HepG2 (cell line): ENCODE results near the gene TSHZ1. TPM values are rescaled to one million over a fixed set of nuclear protein-coding genes. Genes with fewer than 3 reads are reported as not detected.

ENCODE experiments used
- ATAC-seq: fragments of 200-7000 bp; cut with Tn5 transposase; 3 replicates; pipeline ENCODE4 v1.9.1; 2020; ENCODE audit warnings: mild to moderate bottlenecking, moderate library complexity
- BruUV-seq: library from RNA; stranded (reverse); fragments of 400-500 nt; replicated peaks from 2 replicates; lab custom pipeline; 2021; lab: Mats Ljungman, UMichigan
- CTCF ChIA-PET: fragments of 300-600 bp; formaldehyde crosslinking; extraction: SDS; loops from one replicate; lab custom pipeline; 2021; ENCODE audit warnings: low total read pairs, inconsistent platforms, low intra/inter-chr PET ratio; lab: Yijun Ruan, JAX
- POLR2A ChIA-PET: fragments of 350-600 bp; sonication (Branson Sonifier 250); formaldehyde crosslinking; loops from one replicate; lab custom pipeline; 2020; ENCODE audit warnings: antibody characterized with exemption, inconsistent platforms; lab: Yijun Ruan, JAX
- DNase-seq: peaks from one replicate; pipeline ENCODE4 v3.0.0-alpha.2; 2015; ENCODE audit warnings: low spot score
- FAIRE-seq: peaks from 3 replicates; lab custom pipeline; 2011; peaks lifted over from hg19 to GRCh38; lab: Jason Lieb, UNC
- H2AFZ ChIP-seq: one replicate; pipeline ENCODE4 v1.6.1; 2011; ENCODE audit warnings: low read length, inconsistent platforms
- H3K27ac ChIP-seq: fragments of 300-600 bp; 3 replicates; pipeline ENCODE4 v1.8.0; 2011; ENCODE audit warnings: mixed run types, mild to moderate bottlenecking, mixed read lengths, low read length, inconsistent platforms; ENCODE audit not compliant: insufficient read depth; ENCODE audit errors: extremely low read length
- H3K27me3 ChIP-seq, 2 experiments: fragments of 200-600 bp in 1 of 2; 2 replicates in 1 of 2; 3 replicates in 1 of 2; pipeline versions ENCODE4 v1.6.0 to v1.8.0; 2011; ENCODE audit warnings: low read length in 2 of 2, mild to moderate bottlenecking in 2 of 2, moderate library complexity in 2 of 2, inconsistent platforms in 1 of 2; ENCODE audit not compliant: insufficient read depth in 2 of 2, control insufficient read depth in 1 of 2
- H3K36me3 ChIP-seq, 2 experiments: fragments of 200-600 bp in 1 of 2; replicated peaks in 1 of 2; 2 replicates in 1 of 2; 3 replicates in 1 of 2; pipeline versions ENCODE4 v1.5.1 to v1.8.0; 2011; ENCODE audit warnings: low read length in 2 of 2, inconsistent platforms in 1 of 2; ENCODE audit not compliant: insufficient read depth in 2 of 2, control insufficient read depth in 1 of 2
- H3K4me1 ChIP-seq: 2 replicates; pipeline ENCODE4 v1.5.1; 2012; ENCODE audit warnings: low read length, inconsistent platforms; ENCODE audit not compliant: insufficient read depth
- H3K4me2 ChIP-seq: 2 replicates; pipeline ENCODE4 v1.6.0; 2011; ENCODE audit warnings: low read depth, low read length, inconsistent platforms
- H3K4me3 ChIP-seq, 3 experiments: fragments of 200-600 bp in 1 of 3; sonication (generic), shearing (Covaris generic) in 1 of 3; replicated peaks in 1 of 3; 2 replicates each; pipeline ENCODE4 v1.5.1; 2011 to 2016; ENCODE audit warnings: low read length in 3 of 3, inconsistent platforms in 2 of 3, low read depth in 2 of 3, mild to moderate bottlenecking in 2 of 3, control low read depth in 1 of 3, mixed read lengths in 1 of 3; ENCODE audit not compliant: insufficient read depth in 1 of 3
- H3K79me2 ChIP-seq: one replicate; pipeline ENCODE4 v1.6.1; 2011; ENCODE audit warnings: low read length, inconsistent platforms; ENCODE audit not compliant: insufficient read depth
- H3K9ac ChIP-seq: 2 replicates; pipeline ENCODE4 v1.6.0; 2011; ENCODE audit warnings: mild to moderate bottlenecking, low read depth, low read length, inconsistent platforms; ENCODE audit not compliant: insufficient read depth
- H3K9me3 ChIP-seq: 2 replicates; pipeline ENCODE4 v1.5.1; 2012; ENCODE audit warnings: mild to moderate bottlenecking, low read length
- H4K20me1 ChIP-seq: 2 replicates; pipeline ENCODE4 v1.6.0; 2011; ENCODE audit warnings: inconsistent platforms, mild to moderate bottlenecking, low read length, moderate library complexity; ENCODE audit not compliant: insufficient read depth
- ATF7-NPFF ChIP-seq: sonication (generic); formaldehyde crosslinking; IDR thresholded peaks from 2 replicates; pipeline ENCODE4 v1.8.1; 2023; ENCODE audit warnings: mild to moderate bottlenecking, low read depth, missing genetic modification reagents, moderate library complexity
- FOXO1 ChIP-seq: sonication (generic); formaldehyde crosslinking; IDR thresholded peaks from 2 replicates; pipeline ENCODE4 v1.4.0; 2020; ENCODE audit warnings: missing genetic modification reagents
- GPN1 ChIP-seq: sonication (generic); formaldehyde crosslinking; IDR thresholded peaks from 2 replicates; pipeline ENCODE4 v1.5.1; 2020; ENCODE audit warnings: missing genetic modification reagents, borderline replicate concordance
- NBN ChIP-seq: fragments of 450-650 bp; conservative IDR thresholded peaks from 2 replicates; pipeline ENCODE4 v1.6.1; 2017
- NFE2L1 ChIP-seq: sonication (generic); formaldehyde crosslinking; IDR thresholded peaks from 2 replicates; pipeline ENCODE4 v1.4.0; 2020; ENCODE audit warnings: missing genetic modification reagents, mild to moderate bottlenecking, borderline replicate concordance
- NONO ChIP-seq, 2 experiments: fragments of 450-650 bp in 1 of 2; sonication (generic) in 1 of 2; formaldehyde crosslinking in 1 of 2; IDR thresholded peaks in 1 of 2; conservative IDR thresholded peaks in 1 of 2; 2 replicates each; pipeline versions ENCODE4 v1.6.1 to v1.8.0; 2017 to 2022; ENCODE audit warnings: mild to moderate bottlenecking in 1 of 2, missing genetic modification reagents in 1 of 2, moderate library complexity in 1 of 2
- PHF5A ChIP-seq: IDR thresholded peaks from one replicate; pipeline ENCODE4 v1.6.1; 2018; ENCODE audit warnings: low read depth, missing genetic modification reagents; ENCODE audit not compliant: unreplicated experiment
- SAFB2 ChIP-seq: sonication (generic); formaldehyde crosslinking; IDR thresholded peaks from 2 replicates; pipeline ENCODE4 v1.5.1; 2020; ENCODE audit warnings: missing genetic modification reagents, low read depth, mild to moderate bottlenecking, borderline replicate concordance
- THYN1 ChIP-seq: sonication (generic); formaldehyde crosslinking; IDR thresholded peaks from 2 replicates; pipeline ENCODE4 v1.8.1; 2023; ENCODE audit warnings: low read depth, mild to moderate bottlenecking, moderate library complexity, missing genetic modification reagents, borderline replicate concordance
- XRCC5 ChIP-seq: fragments of 200-400 bp; formaldehyde crosslinking; optimal IDR thresholded peaks from 2 replicates; pipeline ENCODE3; 2017; ENCODE audit warnings: mild to moderate bottlenecking, low read length
- ZBTB21 ChIP-seq: sonication (generic); formaldehyde crosslinking; IDR thresholded peaks from 2 replicates; pipeline ENCODE4 v1.4.0; 2020; ENCODE audit warnings: missing genetic modification reagents
- ZFP1 ChIP-seq: IDR thresholded peaks from 2 replicates; pipeline ENCODE4 v1.6.1; 2016
- ZFP36L1 ChIP-seq: sonication (generic); formaldehyde crosslinking; IDR thresholded peaks from 2 replicates; pipeline ENCODE4 v1.8.0; 2022; ENCODE audit warnings: mild to moderate bottlenecking, missing genetic modification reagents, moderate library complexity
- ZNF280B ChIP-seq: sonication (generic); formaldehyde crosslinking; IDR thresholded peaks from 2 replicates; pipeline ENCODE4 v1.5.0; 2020; ENCODE audit warnings: missing genetic modification reagents, mild to moderate bottlenecking, borderline replicate concordance
- ZNF670 ChIP-seq: sonication (generic); formaldehyde crosslinking; IDR thresholded peaks from 2 replicates; pipeline ENCODE4 v1.8.0; 2022; ENCODE audit warnings: mild to moderate bottlenecking, missing genetic modification reagents, borderline replicate concordance
- ZNF672 ChIP-seq: sonication (generic); formaldehyde crosslinking; IDR thresholded peaks from 2 replicates; pipeline ENCODE4 v1.8.1; 2022; ENCODE audit warnings: missing genetic modification reagents
- ZNF772 ChIP-seq: sonication (generic); formaldehyde crosslinking; IDR thresholded peaks from 2 replicates; pipeline ENCODE4 v1.5.0; 2020; ENCODE audit warnings: mild to moderate bottlenecking, missing genetic modification reagents
- ZNF839 ChIP-seq: sonication (generic); formaldehyde crosslinking; IDR thresholded peaks from 2 replicates; pipeline ENCODE4 v1.4.0; 2020; ENCODE audit warnings: missing genetic modification reagents, mild to moderate bottlenecking, borderline replicate concordance
- WGBS: methylation state at CpG from one replicate; pipeline ENCODE4 v1.1.6; 2017; ENCODE audit warnings: low lambda C conversion rate; 5-methylcytosine and 5-hydroxymethylcytosine counted together
- in situ Hi-C: cut with HindIII; loops from 2 replicates; pipeline ENCODE4 v1.10.0; 2017; ENCODE audit warnings: low pct_unique_long_range_greater_than_20kb; ENCODE audit not compliant: extremely low pct_ligation_motif_present
- intact Hi-C: fragments of 100-400 bp; cut with micrococcal nuclease; formaldehyde crosslinking; loops from one replicate; pipeline ENCODE4 v1.10.0; 2022; ENCODE audit not compliant: unreplicated experiment
- polyA plus RNA-seq, 8 experiments: library from polyadenylated mRNA; depleted of rRNA in 3 of 8; stranded (reverse) in 7 of 8; unstranded in 1 of 8; fragments of >200 nt; fragmentation: Illumina TruSeq in 4 of 8; extraction: Trizol in 4 of 8; gene quantifications; 2 replicates each; pipeline versions ENCODE4 v1.2.1 to v1.2.3, GENCODE V29; 2011 to 2016; ENCODE audit warnings: low read depth in 4 of 8, missing spikeins in 1 of 8, mixed read lengths in 1 of 8; ENCODE audit not compliant: insufficient read depth in 1 of 8
- total RNA-seq, 5 experiments: library from RNA; depleted of rRNA; stranded (reverse); fragments of >200 nt; fragmentation: Illumina TruSeq; extraction: Trizol; gene quantifications; 2 replicates each; pipeline ENCODE4 v1.2.3, GENCODE V29; 2016; ENCODE audit warnings: low read depth in 1 of 5

Gene TSHZ1
- total and polyA plus RNA-seq, 2 of the 13 experiments (the other 11 are each of a cell fraction or from before 2014, with no cell fraction given): 2.5 to 2.7 TPM

DNA sequence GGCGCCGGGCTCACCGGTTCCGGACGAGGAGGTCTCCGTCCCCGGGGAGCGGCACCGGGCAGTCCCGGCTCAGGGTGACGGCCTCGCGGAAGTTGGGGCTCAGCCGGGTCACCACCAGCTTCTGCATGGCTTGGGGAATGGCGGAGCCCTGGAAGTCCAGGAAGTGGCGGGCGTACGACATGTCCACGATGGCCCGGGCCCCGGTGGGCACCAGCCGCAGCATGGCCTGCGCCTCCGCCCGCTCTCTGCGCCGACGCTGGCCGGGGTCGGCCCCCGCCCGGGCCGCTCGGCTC lies 1.8 kb upstream of the TSHZ1 start (continued):
- no peak for TF ChIP-seq ZNF280B (CRISPR knock-in tag)
- TF ChIP-seq NFE2L1 (CRISPR knock-in tag): no peak
- no peak for TF ChIP-seq ZBTB21 (CRISPR knock-in tag)
- no peak for TF ChIP-seq FOXO1 (CRISPR knock-in tag)
- no peak for TF ChIP-seq ZFP1 (CRISPR knock-in tag)

- Histone ChIP-seq H3K4me3 (peak within 1 kb of the TSS; percentile 92 to 97 (median 95)), H3K27ac (peak within 1 kb of the TSS; percentile 96), H4K20me1 (peaks cover 11% of the 10 kb centered on the region; the same call in 1 of the 2 replicates), H3K4me1 (peaks cover 43% of the 10 kb centered on the region), H3K36me3 (no peaks in the 10 kb centered on the region), H2AFZ (peak within 1 kb of the TSS; percentile 81), H3K4me2 (peak within 1 kb of the TSS; percentile 99), H3K27me3 (no peaks in the 10 kb centered on the region; a peak in 2 of 5 replicates), H3K9ac (peak within 1 kb of the TSS; percentile 91), H3K9me3 (no peaks in the 10 kb centered on the region), H3K79me2 (peaks cover 42% of the 10 kb centered on the region)
- DNase-seq (peak; percentile 86), FAIRE-seq (no peak), ATAC-seq (peak; percentile 59)
- WGBS: 3% methylated on average over 37 of the region's 88 CpGs
- no TSS peak for BruUV-seq
- POLR2A ChIA-PET: interaction anchor here (0.5 to 1.4 kb wide), 3 partner anchors 10 to 1285 kb away, joined by 3 read pairs; no protein-coding TSS in a partner anchor
- in situ Hi-C loops: loop anchor here (25.0 kb wide), 1 partner anchor 922 kb away; the partner anchor contains the start of gene CYB5A
- CTCF ChIA-PET: no interaction called here
- intact Hi-C loops: loop anchor here (2.0 to 5.0 kb wide), 2 partner anchors 35 to 47 kb away; no protein-coding TSS in a partner anchor
- TF ChIP-seq THYN1 (CRISPR knock-in tag) (no peak), GPN1 (CRISPR knock-in tag) (no peak), NBN (no peak), NONO (IDR thresholded peaks at IDR 0.05) (no peak), NONO (CRISPR knock-in tag; conservative IDR thresholded peaks at IDR 0.05) (no peak), ZNF839 (CRISPR knock-in tag) (no peak), ZNF670 (CRISPR knock-in tag) (0 out of 2 replicates have a peak, but pooled peaks have one; percentile 24), SAFB2 (no peak), PHF5A (no peak), ATF7-NPFF (CRISPR knock-in tag) (peak; percentile 76; the same call in 1 of the 2 replicates), XRCC5 (no peak), ZNF672 (no peak), ZNF772 (CRISPR knock-in tag) (no peak), ZFP36L1 (CRISPR knock-in tag) (no peak)
Measured at GRCh38 chr18:75209129-75209950, 1.3 kb upstream of the TSHZ1 start, which contains the start of gene PTGR3. TSS of gene PTGR3 (minus strand) at chr18:75209139. CDS start at chr18:75209058, 81 bp downstream.
